Suppressor macrophage treated with lipopolysaccharide for 4 hours (primary cell): Measurements from ENCODE around the gene ZC3H7A.
"Not testable (repeated sequence)": the region's sequence is repeated elsewhere in the genome, so short reads cannot be mapped to it uniquely, and the experiment has no call there.

Experiments
- DNase-seq: peaks from one replicate; pipeline ENCODE4 v3.0.0-alpha.2; 2020

Gene ZC3H7A, protein sequence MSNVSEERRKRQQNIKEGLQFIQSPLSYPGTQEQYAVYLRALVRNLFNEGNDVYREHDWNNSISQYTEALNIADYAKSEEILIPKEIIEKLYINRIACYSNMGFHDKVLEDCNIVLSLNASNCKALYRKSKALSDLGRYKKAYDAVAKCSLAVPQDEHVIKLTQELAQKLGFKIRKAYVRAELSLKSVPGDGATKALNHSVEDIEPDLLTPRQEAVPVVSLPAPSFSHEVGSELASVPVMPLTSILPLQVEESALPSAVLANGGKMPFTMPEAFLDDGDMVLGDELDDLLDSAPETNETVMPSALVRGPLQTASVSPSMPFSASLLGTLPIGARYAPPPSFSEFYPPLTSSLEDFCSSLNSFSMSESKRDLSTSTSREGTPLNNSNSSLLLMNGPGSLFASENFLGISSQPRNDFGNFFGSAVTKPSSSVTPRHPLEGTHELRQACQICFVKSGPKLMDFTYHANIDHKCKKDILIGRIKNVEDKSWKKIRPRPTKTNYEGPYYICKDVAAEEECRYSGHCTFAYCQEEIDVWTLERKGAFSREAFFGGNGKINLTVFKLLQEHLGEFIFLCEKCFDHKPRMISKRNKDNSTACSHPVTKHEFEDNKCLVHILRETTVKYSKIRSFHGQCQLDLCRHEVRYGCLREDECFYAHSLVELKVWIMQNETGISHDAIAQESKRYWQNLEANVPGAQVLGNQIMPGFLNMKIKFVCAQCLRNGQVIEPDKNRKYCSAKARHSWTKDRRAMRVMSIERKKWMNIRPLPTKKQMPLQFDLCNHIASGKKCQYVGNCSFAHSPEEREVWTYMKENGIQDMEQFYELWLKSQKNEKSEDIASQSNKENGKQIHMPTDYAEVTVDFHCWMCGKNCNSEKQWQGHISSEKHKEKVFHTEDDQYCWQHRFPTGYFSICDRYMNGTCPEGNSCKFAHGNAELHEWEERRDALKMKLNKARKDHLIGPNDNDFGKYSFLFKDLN

DNA sequence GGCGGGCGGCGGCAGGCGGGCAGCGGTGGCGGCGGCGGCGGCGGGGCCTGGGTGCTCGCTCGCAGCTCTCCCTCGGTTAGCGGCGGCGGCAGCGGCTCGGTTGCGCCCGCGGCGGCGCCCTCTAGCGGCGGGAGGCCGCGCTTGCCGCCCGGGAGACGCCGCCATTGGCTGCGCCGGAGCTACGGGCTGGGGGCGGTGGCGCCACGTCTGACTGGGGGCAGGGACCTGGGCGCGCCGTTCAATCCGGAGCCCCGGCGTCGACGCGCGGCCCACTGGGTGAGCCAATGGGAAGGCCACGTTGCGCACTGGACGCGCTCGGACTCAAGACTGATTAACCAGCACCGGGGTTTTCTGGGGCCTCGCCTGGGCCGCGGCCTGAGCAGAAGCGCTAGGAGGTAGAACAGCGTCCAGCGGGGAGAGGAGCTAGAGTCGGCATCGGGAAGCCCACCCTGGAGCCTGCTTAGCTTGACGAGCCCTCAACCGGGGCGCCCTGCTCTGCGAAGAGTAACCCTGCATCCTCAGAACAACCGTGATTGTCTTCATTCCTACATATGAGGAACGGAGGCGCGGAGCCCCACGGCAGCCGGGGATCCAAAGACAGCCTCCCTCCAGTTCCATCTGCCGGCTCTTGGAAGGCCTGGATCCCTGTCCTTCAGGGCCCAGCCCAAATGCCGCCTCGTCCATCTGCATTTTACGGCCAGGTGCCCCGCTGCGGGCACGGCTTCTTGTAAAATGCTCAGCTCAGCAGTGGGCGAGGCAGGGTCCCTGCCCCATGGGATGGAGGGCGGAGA lies at the start of gene ZC3H7A:
Gene ZC3H7A, minus strand, starts transcription at position 93 of the 791 bp plus-strand sequence. CDS start 14,904 bp downstream, outside the sequence.
- peak; percentile 99 for DNase-seq

DNA sequence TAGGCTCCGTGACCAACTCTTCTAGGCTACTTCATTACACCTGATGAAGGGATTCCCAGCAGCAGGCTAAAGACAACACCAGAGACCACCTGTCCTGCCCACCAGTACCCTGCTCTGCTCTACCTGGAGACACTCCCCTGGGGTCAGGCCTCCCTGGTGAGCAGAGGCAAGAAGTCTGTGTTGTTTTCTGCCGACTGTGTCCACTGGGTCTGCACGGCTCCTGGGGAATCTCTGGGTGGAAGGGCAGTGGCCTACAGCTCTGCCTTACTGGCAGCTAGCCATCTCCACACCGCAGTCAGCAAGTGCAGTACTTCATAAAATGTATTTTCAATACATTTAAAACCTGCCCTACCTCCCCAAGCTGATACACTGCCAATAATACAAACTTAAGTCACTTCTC lies 47.4 kb upstream of the ZC3H7A start:
- no peak for DNase-seq

DNA sequence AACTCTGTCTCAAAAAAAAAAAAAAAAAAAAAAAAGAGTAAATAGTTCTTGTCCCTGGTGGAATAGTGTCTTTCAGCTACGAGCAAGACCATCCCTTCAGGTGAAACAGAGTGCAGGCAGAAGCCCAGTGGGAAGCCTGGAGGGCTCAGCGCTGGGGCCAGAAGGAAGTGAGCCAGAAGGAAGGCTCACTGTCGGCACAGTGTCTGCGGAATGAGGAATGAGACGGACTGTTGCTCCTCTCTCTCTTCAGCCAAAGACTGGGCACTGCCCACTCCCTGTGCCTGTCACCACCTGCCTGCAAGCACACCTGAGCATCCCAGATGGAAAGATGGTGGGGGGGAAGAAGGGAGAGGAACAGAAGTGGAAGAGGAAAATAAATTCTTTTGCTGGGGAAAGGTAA lies 46.8 kb upstream of the ZC3H7A start:
- DNase-seq, result no peak

DNA sequence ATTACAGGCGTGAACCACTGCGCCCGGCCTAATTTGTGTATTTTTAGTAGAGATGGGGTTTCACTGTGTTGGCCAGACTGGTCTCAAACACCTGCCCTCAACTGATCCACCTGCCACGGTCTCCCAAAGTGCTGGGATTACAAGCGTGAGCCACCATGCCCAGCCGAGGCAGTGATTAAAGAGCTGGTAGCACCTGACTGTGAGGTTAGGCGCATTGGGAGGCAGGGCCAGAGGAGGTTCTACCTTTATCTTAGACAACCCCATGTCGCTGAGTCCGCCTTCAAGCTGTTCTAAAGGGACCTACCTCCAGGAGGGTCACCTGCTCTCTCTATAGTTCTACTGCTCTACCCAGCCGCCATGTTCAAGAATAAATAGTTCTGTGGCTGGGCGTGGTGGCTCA lies 46.1 kb upstream of the ZC3H7A start:
- no peak for DNase-seq

DNA sequence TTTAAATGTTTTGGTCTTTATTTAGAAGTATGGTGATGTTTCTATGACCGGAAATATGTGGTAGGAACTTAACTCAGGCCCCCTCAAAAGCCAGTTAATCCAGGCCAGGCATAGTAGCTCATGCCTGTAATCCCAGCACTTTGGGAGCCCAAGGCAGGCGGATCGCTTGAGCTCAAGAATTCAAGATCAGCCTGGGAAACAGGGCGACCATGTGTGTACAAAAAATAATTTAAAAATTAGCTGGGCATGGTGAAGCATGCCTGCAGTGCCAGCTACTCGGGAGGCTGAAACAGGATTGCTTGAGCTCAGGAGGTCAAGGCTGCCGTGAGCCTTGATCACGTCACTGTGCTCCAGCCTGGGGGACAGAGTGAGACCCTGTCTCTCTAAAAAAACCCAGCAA lies 44.0 kb upstream of the ZC3H7A start:
- no peak for DNase-seq

DNA sequence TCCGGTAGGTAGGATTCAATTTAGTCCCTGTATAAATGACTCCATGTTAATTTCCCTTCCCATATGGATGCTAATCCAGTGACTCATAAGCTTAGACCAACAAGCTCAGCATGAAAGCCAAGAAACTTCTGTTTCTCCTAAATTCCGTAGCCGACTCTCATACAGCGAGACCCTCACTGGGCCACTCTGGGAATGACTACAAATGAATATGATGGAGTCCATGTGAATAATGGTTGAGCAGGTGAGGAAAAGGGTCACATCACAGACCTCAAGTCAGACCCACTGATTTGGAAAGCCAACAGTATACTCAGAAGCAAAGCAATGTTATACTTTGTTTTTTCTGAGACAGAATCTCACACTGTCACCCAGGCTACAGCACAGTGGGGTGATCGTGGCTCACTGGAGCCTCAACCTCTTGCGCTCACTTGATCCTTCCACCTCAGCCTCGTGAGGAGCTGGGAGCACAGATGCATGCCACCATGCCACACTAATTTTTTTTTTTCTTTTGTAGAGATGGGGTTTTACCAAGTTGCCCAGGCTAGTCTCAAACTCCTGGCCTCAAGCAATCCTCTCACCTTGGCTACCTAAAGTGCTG lies 39.7 kb upstream of the ZC3H7A start:
- DNase-seq, result no peak

DNA sequence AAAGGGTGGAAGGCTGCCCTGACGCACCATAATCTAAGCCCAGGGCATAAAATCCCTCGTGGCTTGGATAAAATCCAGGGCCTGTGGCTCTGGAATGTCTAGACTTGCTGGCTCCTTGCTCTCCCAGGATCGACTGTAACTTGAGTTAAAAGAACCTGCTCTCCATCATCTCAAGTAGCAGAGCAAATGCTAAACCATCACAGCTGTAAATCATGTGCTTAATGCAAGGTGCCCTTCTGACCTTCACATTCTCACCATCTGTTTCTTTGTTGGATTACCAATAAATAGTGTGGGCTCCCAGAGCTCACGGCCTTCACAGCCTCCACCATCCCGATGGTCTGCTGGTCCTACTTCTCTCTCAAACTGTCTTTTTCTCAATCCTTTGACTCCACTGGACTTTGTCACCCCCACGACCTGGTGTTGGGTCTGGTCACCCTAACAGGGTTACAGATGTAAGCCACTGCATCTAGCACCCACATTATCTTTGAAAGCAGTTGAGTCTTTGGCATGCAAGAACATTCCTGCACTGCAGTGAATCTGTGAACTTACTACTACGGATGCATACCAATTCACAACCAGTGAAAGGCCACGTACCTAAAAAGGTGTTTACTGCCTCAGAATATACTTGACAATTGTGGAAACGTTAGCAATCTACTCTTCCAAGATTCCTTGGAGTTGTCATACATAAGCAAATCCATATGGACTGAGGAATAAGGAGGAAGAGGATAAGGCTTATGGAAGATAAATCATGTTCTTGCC lies 39.0 kb upstream of the ZC3H7A start:
- no peak for DNase-seq

DNA sequence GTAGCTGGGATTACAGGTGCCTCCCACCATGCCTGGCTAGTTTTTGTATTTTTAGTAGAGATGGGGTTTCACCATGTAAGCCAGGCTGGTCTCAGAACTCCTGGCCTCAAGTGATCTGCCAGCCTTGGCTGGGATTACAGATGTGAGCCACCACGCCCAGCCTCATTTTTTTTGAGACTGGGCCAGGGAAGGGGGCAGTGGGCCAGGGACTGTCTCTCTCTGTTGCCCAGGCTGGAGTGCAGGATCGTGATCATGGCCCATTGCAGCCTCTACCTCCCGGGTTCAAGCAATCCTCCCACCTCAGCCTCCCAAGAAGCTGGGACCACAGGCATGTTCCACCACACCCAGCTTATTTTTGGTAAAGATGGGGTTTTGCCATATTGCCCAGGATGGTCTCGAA lies 38.3 kb upstream of the ZC3H7A start:
- DNase-seq, result no peak

DNA sequence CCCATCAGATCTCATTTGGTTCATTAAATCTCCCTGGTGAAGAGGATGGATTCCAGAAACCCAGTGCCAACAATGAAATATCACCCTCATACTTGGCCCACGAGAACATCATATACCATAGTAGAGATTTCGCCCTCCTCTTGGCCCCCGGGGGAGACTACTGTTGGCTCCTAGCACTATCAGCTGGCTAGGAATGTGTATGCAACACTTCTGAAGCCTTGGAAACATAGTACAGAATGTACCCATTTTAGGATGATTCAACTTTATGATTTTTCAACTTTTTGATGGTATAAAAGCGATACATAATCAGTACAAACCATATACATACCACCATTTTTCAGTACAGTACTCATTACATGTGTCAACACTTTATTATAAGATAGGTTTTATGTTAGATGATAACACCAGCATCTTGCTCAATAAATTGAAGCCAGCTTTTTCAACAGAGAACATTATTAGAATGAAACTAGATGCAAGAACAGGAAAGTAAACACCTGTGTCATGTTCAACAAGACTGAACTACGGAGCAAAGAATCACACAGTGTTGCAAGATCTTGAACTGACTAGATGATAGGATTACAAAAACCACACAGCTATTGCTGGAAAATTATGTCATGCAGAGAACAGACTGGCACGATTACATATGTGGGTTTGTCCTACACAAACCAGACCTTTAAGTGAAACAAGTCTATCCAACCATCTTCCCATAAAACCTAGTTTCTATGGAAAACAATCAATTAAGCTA lies 37.1 kb upstream of the ZC3H7A start:
- DNase-seq, result peak; percentile 59

DNA sequence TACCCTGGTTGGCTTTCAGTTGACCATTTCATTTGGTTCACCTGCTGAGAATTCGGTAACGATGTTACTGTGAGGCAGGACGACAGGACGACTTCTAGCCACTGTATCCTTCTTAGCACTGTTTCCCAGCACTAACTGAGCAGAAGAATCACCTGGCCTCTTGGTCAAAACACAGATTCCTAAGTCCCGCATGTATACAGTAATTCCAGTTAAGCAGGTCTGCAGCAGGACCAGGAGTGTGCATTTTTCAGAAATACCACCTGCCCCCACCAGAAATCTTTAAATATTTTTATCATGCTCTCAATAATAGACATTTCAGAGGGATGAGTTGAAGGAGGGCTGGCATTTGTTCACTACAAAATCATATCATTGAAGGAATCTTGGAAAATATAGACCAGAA lies 31.6 kb upstream of the ZC3H7A start:
- no peak for DNase-seq

DNA sequence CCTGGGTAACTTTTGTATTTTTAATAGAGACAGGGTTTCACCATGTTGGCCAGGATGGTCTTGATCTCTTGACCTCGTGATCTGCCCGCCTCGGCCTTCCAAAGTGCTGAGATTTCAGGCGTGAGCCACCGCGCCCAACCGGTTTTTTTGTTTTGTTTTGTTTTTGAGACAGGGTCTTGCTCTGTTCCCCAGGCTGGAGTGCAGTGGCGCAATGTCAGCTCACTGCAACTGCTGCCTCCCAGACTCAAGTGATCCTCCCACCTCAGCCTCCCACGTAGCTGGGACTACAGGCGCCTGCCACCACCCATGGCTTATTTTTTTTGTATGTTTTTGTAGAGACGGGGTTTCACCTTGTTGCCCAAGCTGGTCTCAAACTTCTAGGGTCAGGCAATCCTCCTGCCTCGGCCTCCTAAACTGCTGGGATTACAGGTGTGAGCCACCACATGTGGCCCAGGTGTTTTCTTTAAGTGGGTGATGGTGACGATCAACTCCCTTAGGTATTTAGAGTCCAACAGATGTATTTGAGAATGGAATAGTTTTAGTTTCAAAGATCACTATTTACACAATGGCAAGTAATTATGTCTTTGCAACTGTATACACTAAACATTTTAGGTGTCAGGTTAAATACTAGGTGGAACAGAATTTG lies 28.6 kb upstream of the ZC3H7A start:
- DNase-seq, result not testable (repeated sequence)

DNA sequence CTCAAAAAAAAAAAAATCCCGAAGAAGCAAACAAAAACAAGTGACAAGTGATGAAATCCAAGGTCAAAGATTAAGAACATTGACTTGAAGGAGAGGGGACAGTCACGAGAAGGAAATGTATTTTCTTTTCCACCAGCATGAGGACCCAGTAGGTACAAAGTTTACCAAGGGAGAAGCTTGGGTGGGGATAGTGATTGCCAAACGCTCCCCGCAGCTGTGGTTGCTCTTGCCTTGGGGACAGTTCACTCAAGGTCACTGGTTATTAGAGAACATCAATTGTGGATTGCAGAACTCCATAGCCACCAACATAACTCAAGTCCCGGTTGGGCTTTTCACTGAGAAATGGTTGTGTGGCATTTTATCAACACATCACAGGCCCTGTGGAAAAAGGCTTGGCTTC lies 27.3 kb upstream of the ZC3H7A start:
- DNase-seq, result peak; percentile 71

DNA sequence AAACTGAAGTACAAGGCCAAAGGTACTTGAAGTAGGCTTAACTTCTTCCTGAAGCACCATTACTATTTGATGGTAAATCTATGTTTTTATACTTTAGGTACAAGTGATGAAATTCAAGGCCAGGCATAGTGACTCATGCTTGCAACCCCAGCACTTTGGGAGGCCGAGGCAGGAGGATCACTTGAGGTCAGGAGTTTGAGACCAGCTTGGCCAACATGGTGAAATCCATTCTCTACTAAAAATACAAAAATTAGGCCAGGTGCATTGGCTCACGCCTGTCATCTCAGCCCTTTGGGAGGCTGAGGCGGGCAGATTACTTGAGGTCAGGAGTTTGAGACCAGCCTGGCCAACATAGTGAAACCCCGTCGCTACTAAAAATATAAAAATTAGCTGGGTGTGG lies 26.6 kb upstream of the ZC3H7A start:
- not testable (repeated sequence) for DNase-seq

DNA sequence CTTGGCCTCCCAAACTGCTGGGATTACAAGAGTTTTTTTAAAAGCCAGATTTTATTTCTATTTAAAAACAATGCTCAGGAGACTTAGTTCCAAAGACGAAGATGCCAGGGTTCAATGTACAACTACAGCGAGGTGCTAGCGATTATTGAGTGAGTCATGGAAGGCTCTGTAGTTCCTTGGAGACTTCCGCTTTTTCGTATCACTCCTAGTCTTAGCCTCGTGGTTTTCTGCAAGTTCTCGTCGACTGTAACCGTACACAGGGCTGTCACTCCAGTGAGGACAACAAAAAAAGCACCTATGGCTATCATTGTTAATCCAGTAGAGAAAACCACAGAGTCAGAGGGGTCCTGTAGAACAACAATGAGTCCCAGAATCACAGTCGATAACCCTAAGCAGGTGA lies 22.7 kb upstream of the ZC3H7A start:
- peak; percentile 81 for DNase-seq

DNA sequence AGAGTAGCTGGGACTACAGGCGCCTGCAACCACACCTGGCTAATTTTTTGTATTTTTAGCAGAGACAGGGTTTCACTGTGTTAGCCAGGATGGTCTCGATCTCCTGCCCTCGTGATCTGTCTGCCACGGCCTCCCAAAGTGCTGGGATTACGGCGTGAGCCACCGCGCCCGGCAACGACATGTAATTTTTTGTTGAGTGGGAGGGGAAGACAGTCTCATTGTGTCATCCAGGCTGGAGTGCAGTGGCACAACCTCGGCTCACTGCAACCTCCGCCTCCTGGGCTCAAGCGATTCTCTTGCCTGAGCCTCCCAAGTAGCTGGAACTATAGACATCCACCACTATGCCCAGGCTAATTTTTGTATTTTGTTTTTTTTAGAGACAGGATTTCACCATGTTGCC lies 21.9 kb upstream of the ZC3H7A start:
- not testable (repeated sequence) for DNase-seq

DNA sequence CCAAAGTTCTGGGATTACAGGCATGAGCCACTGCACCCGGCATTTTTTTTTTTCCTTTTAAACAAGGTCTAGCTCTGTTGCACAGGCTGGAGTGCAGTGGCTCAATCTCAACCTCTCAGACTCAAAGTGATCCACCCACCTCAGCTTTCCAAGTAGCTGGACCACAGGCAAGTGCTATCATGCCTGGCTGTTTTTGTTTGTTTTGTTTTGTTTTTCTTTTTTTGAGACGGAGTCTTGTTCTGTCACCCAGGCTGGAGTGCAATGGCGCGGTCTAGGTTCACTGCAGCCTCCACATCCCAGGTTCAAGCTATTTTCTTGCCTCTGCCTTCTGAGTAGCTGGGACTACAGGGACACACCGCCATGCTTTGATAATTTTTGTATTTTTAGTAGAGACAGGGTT lies 19.1 kb upstream of the ZC3H7A start:
- no peak for DNase-seq

DNA sequence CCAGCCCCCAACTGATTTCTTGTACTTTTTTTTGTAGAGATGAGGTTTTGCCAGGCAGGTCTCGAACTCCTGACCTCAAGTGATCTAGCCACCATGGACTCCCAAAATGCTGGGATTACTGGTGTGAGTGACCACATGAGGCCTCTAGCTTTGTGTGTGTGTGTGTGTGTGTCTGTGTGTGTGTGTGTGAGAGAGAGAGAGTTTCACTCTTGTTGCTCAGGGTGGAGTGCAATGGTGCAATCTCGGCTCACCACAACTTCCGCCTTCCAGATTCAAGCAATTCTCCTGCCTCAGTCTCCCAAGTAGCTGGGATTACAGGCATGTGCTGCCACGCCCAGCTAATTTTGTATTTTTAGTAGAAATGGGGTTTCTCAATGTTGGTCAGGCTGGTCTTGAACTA lies 17.7 kb upstream of the ZC3H7A start:
- DNase-seq, result peak; percentile 76

DNA sequence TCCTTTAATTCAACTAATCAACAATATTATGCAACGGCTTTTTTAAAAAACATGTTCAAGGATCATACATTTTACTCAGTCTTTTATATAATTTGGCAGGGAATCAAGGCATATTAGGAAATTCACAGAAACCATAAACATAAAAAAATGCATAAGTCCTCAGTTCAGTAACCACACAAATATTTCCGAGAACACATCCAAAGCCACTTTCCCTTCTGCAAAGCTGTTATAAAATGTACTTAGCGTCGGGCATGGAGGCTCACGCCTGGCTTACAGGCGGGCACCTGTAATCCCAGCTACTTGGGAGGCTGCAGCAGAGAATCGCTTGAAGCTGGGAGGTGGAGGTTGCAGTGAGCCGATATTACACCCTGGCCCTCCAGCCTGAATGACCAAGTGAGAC lies 9.7 kb upstream of the ZC3H7A start:
- DNase-seq, result no peak

DNA sequence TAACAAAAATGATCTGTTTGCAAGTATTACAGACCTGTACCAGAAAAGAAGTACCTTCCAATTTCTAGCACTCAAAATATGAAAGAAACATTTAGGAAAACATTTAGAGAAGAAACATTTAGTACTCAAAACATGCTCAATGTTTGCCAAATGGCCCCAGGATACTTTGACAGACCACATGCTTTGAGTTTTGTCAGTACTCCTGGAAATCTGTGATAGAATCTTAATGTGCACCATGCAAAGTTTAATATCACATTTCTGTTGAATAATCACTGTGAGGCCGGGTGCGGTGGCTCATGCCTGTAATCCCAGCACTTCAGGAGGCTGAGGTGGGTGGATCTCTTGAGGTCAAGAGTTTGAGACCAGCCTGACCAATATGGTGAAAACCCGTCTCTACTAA lies 8.5 kb upstream of the ZC3H7A start:
- no peak for DNase-seq

DNA sequence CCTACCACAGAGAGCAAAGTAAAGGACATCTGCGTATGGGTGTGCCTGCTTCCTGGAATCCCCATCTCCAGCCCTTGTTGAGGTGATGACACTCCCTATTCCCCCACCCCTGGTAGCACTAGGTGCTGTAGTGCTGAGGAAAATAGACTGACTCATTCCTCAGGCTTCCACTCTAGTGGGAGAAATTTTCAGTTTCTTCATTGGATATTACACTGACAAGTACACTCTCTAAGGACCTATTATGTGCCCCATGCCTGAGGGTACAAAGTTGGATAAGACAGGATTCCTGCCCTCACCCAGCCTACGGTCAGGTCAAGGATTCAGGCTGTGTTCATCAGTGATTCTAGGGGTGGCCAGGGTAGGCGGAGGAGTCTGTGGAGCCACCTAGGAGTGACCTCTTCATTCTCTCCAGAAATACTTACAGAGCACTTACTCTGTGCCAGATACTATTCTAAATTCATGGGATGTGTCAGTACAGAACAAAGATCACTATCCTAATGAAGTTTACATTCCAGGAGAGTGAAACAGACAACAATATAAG lies 4.5 kb upstream of the ZC3H7A start:
- DNase-seq, result no peak
